GM12864 (cell line): Measurements from ENCODE around the gene CABP4.
A peak's percentile ranks its signal among the peaks of the same experiment; 100 is the strongest.

Source experiments
- DNase-seq: peaks from one replicate; pipeline ENCODE4 v3.0.0-alpha.2; 2011; ENCODE audit warnings: low read depth
- H3K4me3 ChIP-seq: 2 replicates; pipeline ENCODE4 v1.5.1; 2011; ENCODE audit warnings: mild to moderate bottlenecking, low read depth, low read length, control low read depth
- CTCF ChIP-seq: IDR thresholded peaks from 2 replicates; pipeline ENCODE4 v1.5.1; 2011; ENCODE audit warnings: low read depth, mild to moderate bottlenecking, moderate library complexity, low read length, control low read depth, inconsistent platforms; ENCODE audit errors: missing control alignments

CABP4 gene

DNA sequence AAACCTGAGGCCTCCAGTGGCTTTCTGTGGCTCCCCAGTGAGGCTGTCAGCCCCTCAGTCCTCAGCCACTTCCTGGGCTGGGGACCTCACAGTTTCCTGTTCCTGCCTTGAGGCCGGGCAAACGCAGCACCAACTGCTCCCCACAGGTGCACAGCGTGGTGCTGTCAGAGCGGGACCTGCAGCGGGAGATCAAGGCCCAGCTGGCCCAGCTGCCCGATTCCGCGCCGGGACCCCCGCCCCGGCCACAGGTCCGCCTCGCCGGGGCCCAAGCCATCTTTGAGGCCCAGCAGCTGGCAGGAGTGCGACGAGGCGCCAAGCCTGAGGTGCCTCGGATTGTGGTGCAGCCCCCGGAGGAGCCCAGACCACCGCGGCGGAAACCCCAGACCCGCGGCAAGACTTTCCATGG lies 45.9 kb upstream of the CABP4 start:
- no peak for TF ChIP-seq CTCF
- DNase-seq: peak; percentile 68
- peak overlapping the region; percentile 43 for H3K4me3 ChIP-seq

GRCh38 chr11:67409781-67410368 lies 45.3 kb upstream of the CABP4 start:
- no peak for TF ChIP-seq CTCF
- DNase-seq: no peak
- H3K4me3 ChIP-seq: peak overlapping the region; percentile 43

- no peak overlapping the region for H3K4me3 ChIP-seq
- no peak for TF ChIP-seq CTCF
- DNase-seq: no peak
Measured at GRCh38 chr11:67410369-67410831, 44.8 kb upstream of the CABP4 start.

GRCh38 chr11:67410984-67411784 lies 44.0 kb upstream of the CABP4 start:
- TF ChIP-seq CTCF: no peak
- no peak for DNase-seq
- H3K4me3 ChIP-seq: no peak overlapping the region

GRCh38 chr11:67411785-67412152 lies 43.4 kb upstream of the CABP4 start:
- no peak for TF ChIP-seq CTCF
- H3K4me3 ChIP-seq: no peak overlapping the region
- DNase-seq: no peak

DNA sequence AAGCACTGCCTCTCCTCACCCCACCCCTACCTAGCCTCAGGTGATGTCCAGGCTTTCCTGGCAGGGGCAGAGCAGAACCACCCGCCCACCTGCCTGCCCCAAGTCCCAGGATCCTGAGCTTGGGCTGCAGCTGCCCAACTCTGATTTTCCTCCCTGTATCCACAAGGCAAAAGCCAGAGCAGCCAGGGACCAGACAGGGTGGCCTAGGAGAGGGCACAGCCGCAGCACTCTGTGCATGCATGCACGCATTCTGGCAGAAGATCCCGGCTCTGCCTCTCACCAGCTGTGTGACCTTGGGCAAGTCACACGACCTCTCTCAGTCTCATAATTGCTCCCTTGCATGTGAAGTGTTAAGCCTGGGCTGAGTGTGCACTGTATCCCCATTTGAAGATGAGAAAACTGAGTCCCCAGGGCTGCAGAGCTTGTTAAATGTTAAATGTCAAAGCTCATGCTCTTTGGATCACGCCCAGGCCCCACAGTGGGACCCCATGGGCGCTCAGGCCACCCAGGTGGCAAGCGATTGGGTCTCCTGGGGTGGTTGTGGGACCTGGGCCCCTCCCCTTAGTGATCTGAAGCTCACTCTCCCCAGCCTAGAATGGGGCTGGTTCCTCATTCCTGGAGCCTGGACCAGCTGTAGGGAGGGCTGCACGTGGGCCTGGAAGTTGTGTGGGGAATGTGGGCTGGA lies 42.5 kb upstream of the CABP4 start:
- no peak for TF ChIP-seq CTCF
- no peak for DNase-seq
- no peak overlapping the region for H3K4me3 ChIP-seq
